Measurements from ENCODE around the gene HIF1AN.

The HIF1AN gene

GRCh38 chr10:100522107-100522801 lies 13.5 kb upstream of the HIF1AN start:
- DNase-seq (ENCODE audit: low read depth) = no peak

GRCh38 chr10:100522945-100523344 lies 12.8 kb upstream of the HIF1AN start:
- DNase-seq (ENCODE audit: low read depth) = no peak

GRCh38 chr10:100524206-100524605 lies 11.5 kb upstream of the HIF1AN start:
- no peak for DNase-seq (ENCODE audit: low read depth)

- no peak for DNase-seq (ENCODE audit: low read depth)
Measured at GRCh38 chr10:100524638-100525037, 11.1 kb upstream of the HIF1AN start.

GRCh38 chr10:100528123-100528886 lies 7.4 kb upstream of the HIF1AN start:
- DNase-seq (ENCODE audit: low read depth) = peak; percentile 12

- DNase-seq (ENCODE audit: low read depth) = no peak
Measured at GRCh38 chr10:100528921-100529474, 6.7 kb upstream of the HIF1AN start.

GRCh38 chr10:100529475-100530298 lies 6.1 kb upstream of the HIF1AN start, which contains the start of gene NDUFB8:
TSS of gene NDUFB8 (minus strand) at chr10:100529871. CDS start at chr10:100529851, 20 bp downstream.
- DNase-seq (ENCODE audit: low read depth) = peak; percentile 70

GRCh38 chr10:100531761-100532160 lies 4.0 kb upstream of the HIF1AN start:
- DNase-seq (ENCODE audit: low read depth) = no peak

- no peak for DNase-seq (ENCODE audit: low read depth)
Measured at GRCh38 chr10:100534726-100535125, 1.0 kb upstream of the HIF1AN start.

GRCh38 chr10:100535338-100535714 lies 417 bp upstream of the HIF1AN start:
- no peak for DNase-seq (ENCODE audit: low read depth)

- DNase-seq (ENCODE audit: low read depth) = no peak
Measured at GRCh38 chr10:100537475-100537874, 1.7 kb downstream of the HIF1AN start.

GRCh38 chr10:100544950-100545349 lies 9.2 kb downstream of the HIF1AN start:
- DNase-seq (ENCODE audit: low read depth) = no peak

GRCh38 chr10:100551196-100551595 lies 15.5 kb downstream of the HIF1AN start:
- DNase-seq (ENCODE audit: low read depth) = no peak

GRCh38 chr10:100551738-100552137 lies 16.0 kb downstream of the HIF1AN start:
- DNase-seq (ENCODE audit: low read depth) = no peak

GRCh38 chr10:100553929-100554328 lies 18.2 kb downstream of the HIF1AN start:
- no peak for DNase-seq (ENCODE audit: low read depth)

GRCh38 chr10:100554902-100555301 lies 19.2 kb downstream of the HIF1AN start:
- DNase-seq (ENCODE audit: low read depth) = no peak

GRCh38 chr10:100560248-100560647 lies 24.5 kb downstream of the HIF1AN start:
- DNase-seq (ENCODE audit: low read depth) = no peak

GRCh38 chr10:100561005-100561404 lies 25.3 kb downstream of the HIF1AN start:
- DNase-seq (ENCODE audit: low read depth) = no peak

- peak; percentile 43 for DNase-seq (ENCODE audit: low read depth)
Measured at GRCh38 chr10:100562008-100562672, 26.4 kb downstream of the HIF1AN start.

- no peak for DNase-seq (ENCODE audit: low read depth)
Measured at GRCh38 chr10:100565206-100565985, 29.7 kb downstream of the HIF1AN start.

GRCh38 chr10:100566561-100566960 lies 30.8 kb downstream of the HIF1AN start:
- no peak for DNase-seq (ENCODE audit: low read depth)

Measured in T-helper 22 cell (primary cell).